ENCODE results near the gene SYCP3.

DNA sequence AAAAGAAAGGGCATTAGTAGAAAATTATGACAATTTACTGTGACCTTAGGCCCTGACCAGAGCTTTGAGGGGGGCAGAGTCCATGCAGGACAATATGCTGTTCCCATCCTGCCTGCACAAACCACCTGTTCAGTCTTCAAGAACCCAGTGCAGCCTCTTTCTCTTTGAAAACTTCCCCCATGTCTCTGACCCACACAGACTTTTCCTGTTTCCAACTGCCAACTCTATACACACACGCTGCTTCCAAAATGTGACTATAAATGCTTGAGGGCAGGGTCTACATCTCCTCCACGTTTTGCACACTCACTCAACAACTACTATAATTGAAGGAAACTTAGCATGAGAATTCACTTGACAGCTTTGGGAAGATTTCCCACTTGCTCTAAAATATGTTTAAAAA, 36.6 kb upstream of the SYCP3 start:
- TF ChIP-seq, protein P1, sequence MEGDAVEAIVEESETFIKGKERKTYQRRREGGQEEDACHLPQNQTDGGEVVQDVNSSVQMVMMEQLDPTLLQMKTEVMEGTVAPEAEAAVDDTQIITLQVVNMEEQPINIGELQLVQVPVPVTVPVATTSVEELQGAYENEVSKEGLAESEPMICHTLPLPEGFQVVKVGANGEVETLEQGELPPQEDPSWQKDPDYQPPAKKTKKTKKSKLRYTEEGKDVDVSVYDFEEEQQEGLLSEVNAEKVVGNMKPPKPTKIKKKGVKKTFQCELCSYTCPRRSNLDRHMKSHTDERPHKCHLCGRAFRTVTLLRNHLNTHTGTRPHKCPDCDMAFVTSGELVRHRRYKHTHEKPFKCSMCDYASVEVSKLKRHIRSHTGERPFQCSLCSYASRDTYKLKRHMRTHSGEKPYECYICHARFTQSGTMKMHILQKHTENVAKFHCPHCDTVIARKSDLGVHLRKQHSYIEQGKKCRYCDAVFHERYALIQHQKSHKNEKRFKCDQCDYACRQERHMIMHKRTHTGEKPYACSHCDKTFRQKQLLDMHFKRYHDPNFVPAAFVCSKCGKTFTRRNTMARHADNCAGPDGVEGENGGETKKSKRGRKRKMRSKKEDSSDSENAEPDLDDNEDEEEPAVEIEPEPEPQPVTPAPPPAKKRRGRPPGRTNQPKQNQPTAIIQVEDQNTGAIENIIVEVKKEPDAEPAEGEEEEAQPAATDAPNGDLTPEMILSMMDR (IDR thresholded peaks at IDR 0.05): no peak
- TF ChIP-seq POLR2A (IDR thresholded peaks at IDR 0.05): no peak
